Measurements from ENCODE around the gene FRAS1.

FRAS1 gene

DNA sequence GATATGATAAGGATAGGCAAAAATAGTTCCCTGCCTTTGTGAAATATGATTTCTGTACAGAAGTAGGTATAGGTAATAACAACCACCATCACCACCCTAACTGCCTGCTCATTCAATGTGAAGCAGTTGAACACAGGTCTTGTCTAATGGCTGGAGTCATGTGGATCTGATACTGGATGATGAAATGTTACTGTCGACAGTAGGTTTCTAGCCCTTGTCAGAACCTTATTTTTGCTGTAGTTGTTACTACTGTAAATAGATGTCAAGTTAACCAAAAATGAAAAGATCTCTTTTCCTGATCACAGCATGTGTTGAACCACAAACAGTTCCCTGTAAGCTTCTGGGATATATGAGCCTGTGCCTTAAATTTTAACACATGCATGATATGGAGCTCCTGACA is 142.9 kb downstream of the FRAS1 start:
- TF ChIP-seq SIN3A (IDR thresholded peaks at IDR 0.05; ENCODE audit: borderline replicate concordance, insufficient read depth, low read length) (no peak), TAF1 (IDR thresholded peaks at IDR 0.05; ENCODE audit: borderline replicate concordance, insufficient read depth, low read length) (no peak), FOXP2 (optimal IDR thresholded peaks at IDR 0.05; ENCODE audit: borderline replicate concordance, extremely low read depth, extremely low read length, insufficient read depth) (no peak), POLR2AphosphoS5 (IDR thresholded peaks at IDR 0.05; ENCODE audit: low read depth, low read length) (no peak)
- TF ChIP-seq, protein P1, sequence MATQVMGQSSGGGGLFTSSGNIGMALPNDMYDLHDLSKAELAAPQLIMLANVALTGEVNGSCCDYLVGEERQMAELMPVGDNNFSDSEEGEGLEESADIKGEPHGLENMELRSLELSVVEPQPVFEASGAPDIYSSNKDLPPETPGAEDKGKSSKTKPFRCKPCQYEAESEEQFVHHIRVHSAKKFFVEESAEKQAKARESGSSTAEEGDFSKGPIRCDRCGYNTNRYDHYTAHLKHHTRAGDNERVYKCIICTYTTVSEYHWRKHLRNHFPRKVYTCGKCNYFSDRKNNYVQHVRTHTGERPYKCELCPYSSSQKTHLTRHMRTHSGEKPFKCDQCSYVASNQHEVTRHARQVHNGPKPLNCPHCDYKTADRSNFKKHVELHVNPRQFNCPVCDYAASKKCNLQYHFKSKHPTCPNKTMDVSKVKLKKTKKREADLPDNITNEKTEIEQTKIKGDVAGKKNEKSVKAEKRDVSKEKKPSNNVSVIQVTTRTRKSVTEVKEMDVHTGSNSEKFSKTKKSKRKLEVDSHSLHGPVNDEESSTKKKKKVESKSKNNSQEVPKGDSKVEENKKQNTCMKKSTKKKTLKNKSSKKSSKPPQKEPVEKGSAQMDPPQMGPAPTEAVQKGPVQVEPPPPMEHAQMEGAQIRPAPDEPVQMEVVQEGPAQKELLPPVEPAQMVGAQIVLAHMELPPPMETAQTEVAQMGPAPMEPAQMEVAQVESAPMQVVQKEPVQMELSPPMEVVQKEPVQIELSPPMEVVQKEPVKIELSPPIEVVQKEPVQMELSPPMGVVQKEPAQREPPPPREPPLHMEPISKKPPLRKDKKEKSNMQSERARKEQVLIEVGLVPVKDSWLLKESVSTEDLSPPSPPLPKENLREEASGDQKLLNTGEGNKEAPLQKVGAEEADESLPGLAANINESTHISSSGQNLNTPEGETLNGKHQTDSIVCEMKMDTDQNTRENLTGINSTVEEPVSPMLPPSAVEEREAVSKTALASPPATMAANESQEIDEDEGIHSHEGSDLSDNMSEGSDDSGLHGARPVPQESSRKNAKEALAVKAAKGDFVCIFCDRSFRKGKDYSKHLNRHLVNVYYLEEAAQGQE (IDR thresholded peaks at IDR 0.05; ENCODE audit: insufficient read depth in 1 of 2, low read depth in 2 of 2, low read length in 2 of 2): no peak

DNA sequence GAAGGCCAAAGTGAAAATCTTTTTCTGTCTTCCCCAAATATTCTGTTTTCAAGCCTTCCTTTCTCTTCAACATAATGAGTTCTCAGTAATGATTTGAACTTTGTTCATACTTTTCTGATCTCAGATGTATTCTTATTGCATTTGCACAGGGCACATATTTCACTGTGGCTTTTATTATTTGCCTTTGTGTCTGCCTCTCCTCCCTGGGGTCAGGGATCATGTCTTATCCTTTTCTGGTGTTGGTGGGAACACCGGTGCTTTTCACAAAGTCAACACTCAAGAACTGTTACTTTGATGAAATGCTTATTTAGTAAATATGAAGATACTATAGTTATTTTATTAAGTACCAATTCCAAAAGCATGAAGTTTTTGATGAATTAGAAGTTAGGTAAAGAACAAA is 143.8 kb downstream of the FRAS1 start:
- no peak for TF ChIP-seq FOXP2 (optimal IDR thresholded peaks at IDR 0.05; ENCODE audit: borderline replicate concordance, extremely low read depth, extremely low read length, insufficient read depth)

GRCh38 chr4:78204176-78204575 is 147.1 kb downstream of the FRAS1 start:
- TF ChIP-seq, protein P1 (IDR thresholded peaks at IDR 0.05; ENCODE audit: insufficient read depth in 1 of 2, low read depth in 2 of 2, low read length in 2 of 2): no peak

GRCh38 chr4:78205591-78205990 is 148.5 kb downstream of the FRAS1 start:
- no peak for TF ChIP-seq TAF1 (IDR thresholded peaks at IDR 0.05; ENCODE audit: borderline replicate concordance, insufficient read depth, low read length)
- TF ChIP-seq SIN3A (IDR thresholded peaks at IDR 0.05; ENCODE audit: borderline replicate concordance, insufficient read depth, low read length): no peak
- TF ChIP-seq, protein P1 (IDR thresholded peaks at IDR 0.05; ENCODE audit: insufficient read depth in 1 of 2, low read depth in 2 of 2, low read length in 2 of 2): no peak
- no peak for TF ChIP-seq POLR2AphosphoS5 (IDR thresholded peaks at IDR 0.05; ENCODE audit: low read depth, low read length)
- TF ChIP-seq FOXP2 (optimal IDR thresholded peaks at IDR 0.05; ENCODE audit: borderline replicate concordance, extremely low read depth, extremely low read length, insufficient read depth): no peak

- no peak for TF ChIP-seq FOXP2 (optimal IDR thresholded peaks at IDR 0.05; ENCODE audit: borderline replicate concordance, extremely low read depth, extremely low read length, insufficient read depth)
- no peak for TF ChIP-seq POLR2AphosphoS5 (IDR thresholded peaks at IDR 0.05; ENCODE audit: low read depth, low read length)
- TF ChIP-seq SIN3A (IDR thresholded peaks at IDR 0.05; ENCODE audit: borderline replicate concordance, insufficient read depth, low read length): no peak
- no peak for TF ChIP-seq TAF1 (IDR thresholded peaks at IDR 0.05; ENCODE audit: borderline replicate concordance, insufficient read depth, low read length)
- TF ChIP-seq, protein P1 (IDR thresholded peaks at IDR 0.05; ENCODE audit: insufficient read depth in 1 of 2, low read depth in 2 of 2, low read length in 2 of 2): no peak
Observed at GRCh38 chr4:78207541-78207940, 150.4 kb downstream of the FRAS1 start.

All from PFSK-1 (cell line).